HG02884 (cell line): ENCODE data around the gene CPNE4.

Experiments used
- ATAC-seq: cut with Tn5 transposase; IDR thresholded peaks from one replicate; pipeline ENCODE4 v1.9.1; 2021; ENCODE audit warnings: mild to moderate bottlenecking, moderate library complexity; ENCODE audit not compliant: unreplicated experiment

CPNE4 gene

GRCh38 chr3:131747466-131747865 lies 287.3 kb downstream of the CPNE4 start:
- ATAC-seq, result no peak

GRCh38 chr3:131744765-131745164 lies 290.0 kb downstream of the CPNE4 start:
- no peak for ATAC-seq

DNA sequence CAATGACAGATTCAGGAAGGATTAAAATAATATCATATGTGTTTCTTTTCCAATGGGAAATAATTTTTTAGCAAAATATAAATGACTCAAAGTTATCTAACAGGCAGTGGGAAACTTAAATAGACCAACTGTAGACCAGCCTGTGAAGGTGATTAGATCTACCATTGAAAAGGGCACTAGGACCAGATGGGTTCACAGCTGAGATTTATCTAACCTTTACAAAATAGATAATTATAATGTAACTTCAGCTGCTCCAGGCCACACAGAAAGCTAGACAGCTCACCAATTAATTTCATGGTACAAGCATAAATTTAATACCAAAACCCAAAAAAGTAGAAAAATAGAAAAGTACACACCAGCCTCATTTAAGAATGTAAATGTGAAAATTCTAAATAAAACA lies 291.7 kb downstream of the CPNE4 start:
- ATAC-seq, result no peak

DNA sequence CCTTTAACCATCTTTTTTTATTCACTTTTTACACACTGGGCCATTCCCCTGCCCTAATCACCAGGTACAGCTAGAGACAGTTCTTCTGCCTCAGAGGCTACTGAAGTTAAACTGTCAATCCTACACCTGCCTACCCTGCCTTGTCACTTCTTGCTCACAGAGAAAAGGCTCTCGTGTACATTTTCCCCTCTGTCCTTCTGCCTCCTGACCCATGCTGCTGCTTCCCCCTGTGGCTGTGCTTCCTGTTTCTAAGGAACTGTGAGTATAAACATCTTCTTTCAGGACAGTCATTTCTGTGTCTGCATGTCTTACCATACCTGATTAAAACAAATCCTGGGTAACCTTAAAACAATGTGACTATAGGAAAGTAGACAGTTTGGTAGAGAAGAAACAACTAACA lies 295.6 kb downstream of the CPNE4 start:
- no peak for ATAC-seq

- no peak for ATAC-seq
Observed at GRCh38 chr3:131738095-131738494, 296.7 kb downstream of the CPNE4 start.

DNA sequence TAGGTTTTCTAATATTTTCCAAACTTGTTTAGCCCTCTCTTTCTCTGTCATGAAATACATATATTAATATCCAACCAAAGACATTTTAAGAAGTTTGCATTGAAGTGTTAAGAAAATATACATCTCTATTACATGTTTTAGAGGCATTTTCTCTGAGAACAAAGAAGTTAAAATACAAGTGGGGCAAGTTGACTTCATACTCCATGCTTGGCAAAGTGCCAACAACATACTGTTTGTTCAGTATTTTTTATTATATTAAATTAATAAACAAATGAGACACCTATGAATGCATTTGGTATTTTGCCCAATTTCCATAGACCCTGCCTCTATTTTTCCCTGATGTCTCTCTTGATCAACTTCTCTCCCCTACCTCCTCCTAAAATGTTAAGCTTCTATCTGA lies 299.3 kb downstream of the CPNE4 start:
- no peak for ATAC-seq

- no peak for ATAC-seq
Observed at GRCh38 chr3:131735116-131735515, 299.7 kb downstream of the CPNE4 start.

GRCh38 chr3:131733086-131733841 lies 301.6 kb downstream of the CPNE4 start:
- no peak for ATAC-seq

- no peak for ATAC-seq
Observed at GRCh38 chr3:131731709-131732108, 303.1 kb downstream of the CPNE4 start.

- ATAC-seq, result no peak
Observed at GRCh38 chr3:131730581-131730980, 304.2 kb downstream of the CPNE4 start.

DNA sequence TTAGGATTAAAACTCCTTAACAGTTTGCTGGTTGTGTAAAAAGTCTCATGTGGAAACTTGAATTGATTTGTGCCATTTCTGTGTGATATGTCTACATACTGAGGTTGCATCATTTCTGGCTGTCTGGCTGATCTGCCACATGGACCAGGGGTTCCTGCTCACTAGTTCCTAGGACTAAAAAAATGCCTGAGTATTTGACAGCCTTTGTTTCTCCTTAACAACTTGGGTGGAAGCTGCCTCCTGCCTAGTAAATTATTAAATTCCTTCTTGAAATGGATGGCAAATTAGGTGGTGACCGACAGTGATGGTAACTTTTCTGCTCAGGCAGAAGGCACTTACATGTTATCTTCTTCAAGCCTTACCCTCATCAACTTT lies 305.2 kb downstream of the CPNE4 start:
- ATAC-seq, result no peak

- ATAC-seq, result no peak
Observed at GRCh38 chr3:131728898-131729642, 305.7 kb downstream of the CPNE4 start.

DNA sequence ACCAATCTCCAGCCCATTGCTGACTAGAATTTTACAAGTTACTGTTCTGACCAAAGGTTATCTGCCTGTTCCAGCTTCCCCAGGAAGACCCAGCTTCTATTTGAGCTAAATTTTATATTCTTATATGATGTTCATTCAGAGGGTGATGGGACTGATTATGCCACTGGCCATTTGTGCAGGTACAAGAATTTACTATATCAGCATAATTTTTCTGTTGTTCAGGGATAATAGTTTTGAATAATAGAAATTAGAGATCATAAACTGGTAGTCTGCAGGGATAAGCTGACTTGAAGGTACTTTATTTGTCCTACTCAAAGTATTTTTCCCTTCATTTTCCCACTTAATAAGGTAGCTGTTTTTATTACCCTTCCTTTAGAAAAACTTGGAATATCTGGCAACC lies 309.4 kb downstream of the CPNE4 start:
- no peak for ATAC-seq

- ATAC-seq, result no peak
Observed at GRCh38 chr3:131723343-131723742, 311.5 kb downstream of the CPNE4 start.

- ATAC-seq, result no peak
Observed at GRCh38 chr3:131717493-131717892, 317.3 kb downstream of the CPNE4 start.

DNA sequence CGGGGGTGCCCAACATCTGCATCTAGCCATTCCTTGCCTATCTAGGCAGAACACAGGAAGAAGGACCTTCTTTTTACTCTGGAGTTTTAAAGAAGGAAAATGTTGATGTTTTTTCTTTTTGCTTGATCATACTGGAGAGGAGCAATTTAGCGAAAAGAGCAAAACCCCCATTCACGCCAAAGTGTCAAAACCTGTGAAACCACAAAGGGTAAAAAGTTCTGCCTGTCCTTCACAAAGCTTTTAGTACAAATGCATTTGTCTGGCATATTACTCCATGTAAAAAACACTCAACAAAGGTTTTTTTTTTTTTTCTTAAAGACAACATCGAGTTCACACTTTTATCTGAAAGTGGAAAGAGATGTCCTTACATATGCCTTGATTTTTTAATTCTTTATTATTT lies 317.9 kb downstream of the CPNE4 start:
- no peak for ATAC-seq

GRCh38 chr3:131716007-131716406 lies 318.8 kb downstream of the CPNE4 start:
- ATAC-seq, result no peak

DNA sequence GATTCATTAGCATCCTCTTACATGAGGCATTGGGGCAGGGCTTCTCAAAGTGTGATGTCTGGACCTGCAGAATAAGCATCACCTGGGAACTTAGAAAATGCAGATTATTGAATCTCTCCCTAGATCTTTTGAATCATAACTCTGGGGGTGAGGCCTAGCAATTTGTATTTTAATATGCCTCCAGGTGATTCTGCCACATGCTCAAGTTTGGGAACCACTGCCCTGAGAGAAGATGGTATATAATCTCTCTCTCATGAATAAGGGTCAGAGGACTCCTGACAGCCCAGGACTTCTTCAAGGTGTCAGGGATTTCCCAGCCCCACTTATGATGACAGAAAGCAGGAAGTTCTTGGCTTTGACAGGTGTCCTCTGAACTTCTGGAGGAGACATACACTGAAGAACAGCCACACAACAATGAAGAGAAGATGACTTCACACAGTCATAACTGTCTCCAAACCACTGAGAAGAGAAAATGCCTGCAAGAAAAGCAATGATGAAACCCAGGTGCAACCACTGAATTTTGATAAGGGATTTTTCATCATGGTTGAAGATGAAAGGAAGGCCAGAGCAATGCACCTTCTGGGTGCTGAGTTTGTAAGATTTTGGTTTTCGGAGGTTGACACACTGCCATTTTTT lies 320.1 kb downstream of the CPNE4 start:
- ATAC-seq, result peak; percentile 86

- no peak for ATAC-seq
Observed at GRCh38 chr3:131713416-131714123, 321.2 kb downstream of the CPNE4 start.

DNA sequence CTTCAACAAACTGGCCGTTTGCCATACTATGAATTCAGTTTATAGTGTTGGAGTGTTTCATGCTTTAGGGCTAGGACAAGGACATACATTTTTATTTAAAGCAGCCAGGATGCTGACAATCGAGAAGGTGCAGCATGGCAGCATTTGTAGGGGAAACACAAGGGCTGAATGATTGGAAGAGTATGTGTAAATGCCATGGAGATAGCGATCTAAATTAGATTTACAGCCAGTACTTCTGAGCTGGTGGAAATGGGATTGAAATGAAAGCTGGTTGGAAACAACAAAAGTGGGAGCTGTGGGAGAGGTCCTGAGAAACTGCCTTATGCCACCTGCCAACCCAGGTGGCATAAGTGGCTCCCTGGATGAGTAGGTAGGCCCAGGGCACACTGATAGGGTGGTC lies 322.2 kb downstream of the CPNE4 start:
- ATAC-seq, result no peak

GRCh38 chr3:131711114-131711768 lies 323.6 kb downstream of the CPNE4 start:
- no peak for ATAC-seq
